ENCODE data around the gene TDRD7. TPM values are rescaled to one million over a fixed set of nuclear protein-coding genes. Genes with fewer than 3 reads are reported as not detected.

The TDRD7 gene
- total and polyA plus RNA-seq, 2 of the 13 experiments (the other 11 are each of a cell fraction or from before 2014, with no cell fraction given) = 9.8 to 15.5 TPM

GRCh38 chr9:97382099-97382718 lies 29.7 kb upstream of the TDRD7 start (continued):
- peak; percentile 81; the same call in 1 of the 2 replicates for TF ChIP-seq AHDC1 (CRISPR knock-in tag; IDR thresholded peaks at IDR 0.05; ENCODE audit: borderline replicate concordance)
- TF ChIP-seq CREB3 (CRISPR knock-in tag; IDR thresholded peaks at IDR 0.05) = no peak
- no peak for TF ChIP-seq SNAPC4 (CRISPR knock-in tag; IDR thresholded peaks at IDR 0.05)
- no peak for TF ChIP-seq ZNF280B (CRISPR knock-in tag; IDR thresholded peaks at IDR 0.05; ENCODE audit: borderline replicate concordance)
- peak; percentile 67 to 83; a peak in 3 of 4 replicates for TF ChIP-seq NR2F1 (CRISPR knock-in tag; IDR thresholded peaks at IDR 0.05)
- TF ChIP-seq GATAD2A (CRISPR knock-in tag; IDR thresholded peaks at IDR 0.05) = peak; percentile 65
- TF ChIP-seq ZBTB10 (CRISPR knock-in tag; IDR thresholded peaks at IDR 0.05; ENCODE audit: borderline replicate concordance) = no peak
- TF ChIP-seq ZNF180 (CRISPR knock-in tag; IDR thresholded peaks at IDR 0.05; ENCODE audit: borderline replicate concordance, low read depth) = no peak
- TF ChIP-seq ZNF747 (CRISPR knock-in tag; IDR thresholded peaks at IDR 0.05; ENCODE audit: borderline replicate concordance) = no peak
- TF ChIP-seq SNAI1 (CRISPR knock-in tag; IDR thresholded peaks at IDR 0.05; ENCODE audit: borderline replicate concordance) = no peak
- TF ChIP-seq NR2F6 (IDR thresholded peaks at IDR 0.05) = peak; percentile 94
- peak; percentile 94 for TF ChIP-seq NR2F6 (CRISPR knock-in tag; IDR thresholded peaks at IDR 0.05)

Data from HepG2 (cell line).